ENCODE measurements around the gene SHB.

SHB gene

DNA sequence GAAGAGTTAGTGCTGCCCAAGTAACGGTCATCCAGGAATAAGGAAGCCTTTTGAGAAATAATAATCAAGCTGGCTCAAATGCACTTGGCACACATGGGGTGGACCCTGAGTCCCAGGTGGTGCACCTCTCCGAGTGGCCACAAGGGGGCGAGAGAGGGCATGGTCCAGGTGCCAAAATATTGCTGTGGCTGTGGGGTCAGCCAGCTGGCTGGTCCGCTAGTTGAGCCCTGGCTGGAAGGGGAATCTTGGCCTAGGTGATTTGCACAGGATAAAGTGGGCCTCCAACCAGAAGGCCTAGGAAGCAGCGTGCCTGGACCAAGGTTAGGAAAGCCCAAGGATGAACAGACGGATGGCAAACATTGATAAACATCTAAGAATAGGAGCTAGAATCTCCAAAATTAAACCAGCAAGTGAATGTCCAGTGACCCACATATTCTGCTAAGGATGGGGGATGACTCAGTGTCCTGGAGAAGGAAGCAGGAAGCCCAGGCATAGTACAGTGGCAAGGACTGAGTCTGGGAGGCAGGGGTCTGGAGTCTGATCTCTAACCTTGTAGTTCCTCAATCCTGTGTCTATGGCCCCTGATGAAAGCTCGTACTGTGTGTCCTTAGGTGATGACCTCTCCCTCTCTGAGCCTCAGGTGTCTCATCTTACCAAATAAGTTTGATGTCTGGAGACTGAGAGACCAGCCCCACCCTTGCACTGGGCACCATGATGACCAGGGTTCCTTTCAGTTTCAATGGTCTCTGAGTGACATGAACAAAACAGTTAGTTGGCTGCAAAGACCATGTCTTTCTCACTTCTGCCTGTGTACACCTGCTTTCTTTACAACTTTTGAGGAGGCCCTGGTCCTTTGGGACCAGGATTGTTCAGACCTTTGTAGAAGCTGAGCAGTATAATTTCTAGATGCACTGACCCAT is 19.2 kb upstream of the SHB start:
- DNase-seq (ENCODE audit: low spot score), result peak; percentile 79
- TF ChIP-seq, protein P1, sequence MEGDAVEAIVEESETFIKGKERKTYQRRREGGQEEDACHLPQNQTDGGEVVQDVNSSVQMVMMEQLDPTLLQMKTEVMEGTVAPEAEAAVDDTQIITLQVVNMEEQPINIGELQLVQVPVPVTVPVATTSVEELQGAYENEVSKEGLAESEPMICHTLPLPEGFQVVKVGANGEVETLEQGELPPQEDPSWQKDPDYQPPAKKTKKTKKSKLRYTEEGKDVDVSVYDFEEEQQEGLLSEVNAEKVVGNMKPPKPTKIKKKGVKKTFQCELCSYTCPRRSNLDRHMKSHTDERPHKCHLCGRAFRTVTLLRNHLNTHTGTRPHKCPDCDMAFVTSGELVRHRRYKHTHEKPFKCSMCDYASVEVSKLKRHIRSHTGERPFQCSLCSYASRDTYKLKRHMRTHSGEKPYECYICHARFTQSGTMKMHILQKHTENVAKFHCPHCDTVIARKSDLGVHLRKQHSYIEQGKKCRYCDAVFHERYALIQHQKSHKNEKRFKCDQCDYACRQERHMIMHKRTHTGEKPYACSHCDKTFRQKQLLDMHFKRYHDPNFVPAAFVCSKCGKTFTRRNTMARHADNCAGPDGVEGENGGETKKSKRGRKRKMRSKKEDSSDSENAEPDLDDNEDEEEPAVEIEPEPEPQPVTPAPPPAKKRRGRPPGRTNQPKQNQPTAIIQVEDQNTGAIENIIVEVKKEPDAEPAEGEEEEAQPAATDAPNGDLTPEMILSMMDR (IDR thresholded peaks at IDR 0.05; ENCODE audit: extremely low read depth, missing control alignments), result peak; percentile 96

- TF ChIP-seq, protein P1 (IDR thresholded peaks at IDR 0.05; ENCODE audit: extremely low read depth, missing control alignments), result no peak
- no peak for DNase-seq (ENCODE audit: low spot score)
Measured at GRCh38 chr9:38086496-38086895, 17.5 kb upstream of the SHB start.

- DNase-seq (ENCODE audit: low spot score), result peak; percentile 0
- TF ChIP-seq, protein P1 (IDR thresholded peaks at IDR 0.05; ENCODE audit: extremely low read depth, missing control alignments), result no peak
Measured at GRCh38 chr9:38085308-38085707, 16.3 kb upstream of the SHB start.

DNA sequence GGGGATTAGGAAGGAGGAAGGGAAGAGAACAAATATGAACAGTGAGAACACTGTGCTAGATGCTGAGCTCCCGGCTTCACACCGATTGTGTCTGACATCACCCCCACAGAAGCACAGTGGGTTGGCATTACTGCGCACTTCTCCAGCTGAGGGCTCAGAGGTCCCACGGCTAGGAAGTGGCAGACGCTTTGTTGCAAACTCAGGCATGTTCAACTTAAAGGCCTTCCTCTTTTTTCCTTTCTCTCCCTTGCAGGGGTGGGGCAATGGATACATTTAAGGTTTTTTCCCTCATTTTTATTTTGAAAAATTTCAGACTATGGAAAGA is 15.5 kb upstream of the SHB start:
- DNase-seq (ENCODE audit: low spot score), result peak; percentile 2
- TF ChIP-seq, protein P1 (IDR thresholded peaks at IDR 0.05; ENCODE audit: extremely low read depth, missing control alignments), result no peak

GRCh38 chr9:38083858-38084555 is 15.0 kb upstream of the SHB start:
- DNase-seq (ENCODE audit: low spot score), result peak; percentile 5
- TF ChIP-seq, protein P1 (IDR thresholded peaks at IDR 0.05; ENCODE audit: extremely low read depth, missing control alignments), result no peak

DNA sequence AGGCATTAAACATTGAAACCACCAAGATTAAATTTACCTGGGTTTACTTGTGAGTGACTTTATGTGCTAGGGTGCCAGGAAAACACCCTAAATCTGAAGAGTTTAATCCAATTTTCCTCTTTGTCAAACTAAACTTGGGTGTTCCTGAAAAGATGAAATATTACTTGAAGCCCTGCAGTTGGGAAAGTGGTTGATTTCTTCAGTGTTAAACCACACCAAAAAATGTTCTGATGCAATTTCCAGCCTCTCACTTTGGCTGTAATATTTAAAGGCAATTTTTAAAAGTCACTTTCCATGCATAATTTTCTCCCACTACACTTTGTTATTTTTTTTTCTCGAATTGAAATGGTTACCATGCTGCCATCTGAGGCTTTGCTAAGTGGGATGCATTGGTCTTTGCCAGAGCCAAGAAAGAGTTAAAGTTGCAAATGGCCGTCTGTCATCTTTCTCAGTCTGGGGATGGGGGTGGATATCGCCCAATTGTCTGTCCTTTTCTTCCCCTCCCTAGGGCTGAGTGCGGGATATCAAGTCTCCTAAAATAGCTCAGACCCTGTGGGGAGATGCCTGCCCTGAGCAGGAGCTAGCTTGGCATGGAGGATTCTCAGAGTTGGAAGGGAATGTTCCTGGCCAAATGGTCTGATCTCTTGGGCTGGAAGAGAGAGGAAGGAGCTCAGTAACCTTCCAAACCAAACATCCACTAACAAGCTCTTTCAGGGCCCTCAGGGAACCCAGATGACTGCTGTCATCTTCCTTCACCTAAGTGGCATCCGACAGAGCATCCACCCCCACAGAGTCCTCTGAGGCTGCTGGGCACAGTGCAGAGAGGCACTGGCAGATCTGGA is 13.6 kb upstream of the SHB start:
- TF ChIP-seq, protein P1 (IDR thresholded peaks at IDR 0.05; ENCODE audit: extremely low read depth, missing control alignments), result no peak

More for the DNA sequence above, 13.6 kb upstream of the SHB start:
- peak; percentile 1 for DNase-seq (ENCODE audit: low spot score)
